Measurements from ENCODE around the gene SHB.

Gene SHB, protein sequence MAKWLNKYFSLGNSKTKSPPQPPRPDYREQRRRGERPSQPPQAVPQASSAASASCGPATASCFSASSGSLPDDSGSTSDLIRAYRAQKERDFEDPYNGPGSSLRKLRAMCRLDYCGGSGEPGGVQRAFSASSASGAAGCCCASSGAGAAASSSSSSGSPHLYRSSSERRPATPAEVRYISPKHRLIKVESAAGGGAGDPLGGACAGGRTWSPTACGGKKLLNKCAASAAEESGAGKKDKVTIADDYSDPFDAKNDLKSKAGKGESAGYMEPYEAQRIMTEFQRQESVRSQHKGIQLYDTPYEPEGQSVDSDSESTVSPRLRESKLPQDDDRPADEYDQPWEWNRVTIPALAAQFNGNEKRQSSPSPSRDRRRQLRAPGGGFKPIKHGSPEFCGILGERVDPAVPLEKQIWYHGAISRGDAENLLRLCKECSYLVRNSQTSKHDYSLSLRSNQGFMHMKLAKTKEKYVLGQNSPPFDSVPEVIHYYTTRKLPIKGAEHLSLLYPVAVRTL

DNA sequence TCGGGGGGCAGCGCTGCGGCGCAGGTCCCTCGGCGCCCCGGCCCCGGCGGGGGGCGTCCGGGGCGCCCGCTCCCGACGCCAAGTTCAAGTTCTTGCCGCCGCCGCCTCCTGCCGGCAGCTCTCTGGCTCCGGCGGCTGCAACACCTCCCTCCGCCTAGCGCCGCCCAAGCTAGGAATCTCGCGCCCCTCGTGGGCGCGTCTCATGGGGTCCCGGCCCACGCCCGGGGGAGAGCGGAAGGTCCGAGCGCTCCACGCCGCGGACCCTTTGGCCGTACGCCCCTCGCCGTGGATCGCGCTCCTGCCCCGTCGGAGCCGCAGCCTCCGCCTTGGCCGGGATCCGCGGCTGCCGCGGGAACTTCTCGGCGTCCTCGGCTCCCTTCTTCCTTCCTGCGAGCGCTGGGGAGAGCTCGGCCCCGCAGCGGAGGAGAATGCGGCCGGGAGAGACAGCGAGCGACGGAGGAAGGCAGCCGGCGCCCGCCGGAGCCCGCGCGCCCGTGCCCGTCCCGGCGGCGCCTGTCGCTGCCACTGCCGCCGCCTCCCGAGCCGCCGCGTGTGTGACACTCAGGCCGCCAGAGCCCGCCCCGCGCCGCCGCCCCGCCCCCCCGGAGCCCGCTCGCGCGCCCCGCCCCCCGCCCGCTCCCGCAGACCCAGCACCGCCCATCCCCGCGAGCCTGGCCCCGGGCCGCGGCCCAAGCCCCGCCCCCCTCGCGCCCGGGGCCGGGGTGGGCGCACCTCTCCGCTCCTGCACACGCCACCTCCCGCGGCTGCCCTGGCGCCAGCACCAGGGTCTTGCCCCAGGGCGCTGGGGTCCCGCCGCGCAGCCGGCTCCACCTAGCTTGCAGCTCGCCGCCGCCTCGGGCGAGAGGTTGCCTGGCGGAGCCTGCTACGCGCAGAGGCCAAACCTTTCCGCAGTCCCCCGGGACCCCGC, at the start of gene SHB:
TSS of gene SHB (minus strand) at position 527 of the 928 bp plus-strand sequence. CDS start 582 bp downstream, outside the sequence.
- DNase-seq: peak; percentile 92

DNA sequence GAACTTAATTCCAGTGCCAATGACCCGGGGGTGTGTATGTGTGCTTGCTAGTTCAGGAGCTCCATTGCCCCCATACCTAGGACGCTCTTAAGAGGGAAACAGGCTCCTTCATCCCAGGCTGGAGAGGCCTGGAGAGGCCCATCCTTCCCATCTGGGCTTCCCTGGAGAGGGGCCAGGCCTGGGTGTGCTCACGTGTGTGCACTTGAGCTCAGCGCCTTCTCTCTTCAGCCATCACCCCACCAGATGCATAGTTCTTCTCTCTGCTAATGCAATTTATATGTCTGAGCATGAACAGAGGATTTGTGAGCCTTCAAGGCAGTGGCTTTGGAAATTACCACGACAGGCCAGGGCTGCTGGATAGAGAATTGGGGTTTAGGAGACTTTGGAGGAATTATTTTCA, 48.6 kb upstream of the SHB start:
- DNase-seq: no peak

DNA sequence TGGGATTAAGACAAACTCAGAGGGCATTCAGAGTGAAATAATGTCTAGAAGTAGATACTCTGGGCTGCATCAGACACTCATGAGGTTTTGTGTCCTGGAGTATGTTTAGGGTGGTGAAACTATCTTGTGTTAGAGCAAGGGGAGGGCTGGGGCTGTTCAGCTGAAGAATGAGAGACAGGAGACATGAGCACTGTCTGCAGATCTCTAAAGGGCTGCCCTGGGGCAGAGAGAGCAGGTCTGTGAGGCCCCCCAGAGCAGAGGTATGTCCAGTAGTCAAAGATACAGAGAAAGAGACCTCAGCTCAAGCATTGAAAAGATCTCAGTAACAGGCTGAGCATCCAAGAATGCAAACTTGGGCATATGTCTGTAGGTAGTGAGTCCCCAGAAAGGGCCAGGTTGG, 45.9 kb upstream of the SHB start:
- no peak for DNase-seq

DNA sequence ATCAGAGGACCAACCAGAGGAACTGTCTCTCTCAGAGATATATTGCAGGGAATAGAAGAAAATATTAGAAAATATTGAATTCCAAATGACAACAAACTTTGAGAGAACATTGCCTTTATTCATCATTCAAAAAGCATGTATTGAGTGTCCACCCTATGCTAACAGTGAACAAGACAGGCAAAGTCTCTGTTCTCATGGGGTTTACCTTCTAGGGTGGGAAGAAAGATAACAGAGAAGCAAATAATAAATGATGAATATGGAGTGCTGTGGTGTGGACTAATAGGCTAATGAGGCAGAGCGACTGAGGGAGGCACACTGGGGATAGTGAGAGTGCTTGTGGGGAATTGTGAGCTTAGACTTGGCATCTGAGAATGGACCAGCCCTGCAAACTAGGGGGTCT, 43.4 kb upstream of the SHB start:
- no peak for DNase-seq

DNA sequence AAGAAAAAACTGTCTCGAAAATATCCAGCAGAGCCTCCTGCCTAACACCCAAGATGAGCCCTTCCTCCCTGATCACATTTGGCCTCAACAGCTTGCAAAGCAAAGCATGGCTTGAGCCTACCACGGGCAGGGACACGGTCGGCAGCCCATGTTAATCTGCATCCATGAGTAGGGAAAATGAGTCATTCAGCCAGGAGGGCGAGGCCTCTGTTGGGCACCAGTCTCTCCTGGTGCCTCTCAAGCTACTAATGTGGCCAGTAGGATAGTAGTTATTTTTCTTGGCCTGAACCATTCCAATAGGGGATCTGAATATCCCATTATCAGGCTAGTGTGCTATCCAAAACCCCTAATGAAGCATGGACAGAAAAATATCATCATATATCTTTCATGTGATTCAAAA, 43.0 kb upstream of the SHB start:
- no peak for DNase-seq

DNA sequence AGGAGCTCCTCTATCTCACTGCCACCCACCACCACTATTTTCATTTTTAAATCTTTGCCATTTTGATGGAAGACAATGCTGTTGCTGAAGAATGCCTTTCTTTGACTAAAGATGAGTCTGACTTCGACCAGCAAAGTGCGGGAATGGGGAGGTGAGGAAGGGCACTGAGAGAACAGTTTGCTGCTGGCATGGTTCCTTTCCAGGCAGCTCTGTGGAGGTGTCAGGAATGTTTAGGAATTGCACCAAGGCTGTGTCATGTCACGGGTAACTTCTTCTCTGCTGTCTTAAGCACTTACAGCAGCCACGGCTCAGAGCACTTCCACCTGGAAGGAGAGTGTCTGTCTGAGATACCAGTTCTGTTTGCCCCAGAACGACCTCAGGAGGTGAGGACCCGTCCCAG, 41.4 kb upstream of the SHB start:
- no peak for DNase-seq

DNA sequence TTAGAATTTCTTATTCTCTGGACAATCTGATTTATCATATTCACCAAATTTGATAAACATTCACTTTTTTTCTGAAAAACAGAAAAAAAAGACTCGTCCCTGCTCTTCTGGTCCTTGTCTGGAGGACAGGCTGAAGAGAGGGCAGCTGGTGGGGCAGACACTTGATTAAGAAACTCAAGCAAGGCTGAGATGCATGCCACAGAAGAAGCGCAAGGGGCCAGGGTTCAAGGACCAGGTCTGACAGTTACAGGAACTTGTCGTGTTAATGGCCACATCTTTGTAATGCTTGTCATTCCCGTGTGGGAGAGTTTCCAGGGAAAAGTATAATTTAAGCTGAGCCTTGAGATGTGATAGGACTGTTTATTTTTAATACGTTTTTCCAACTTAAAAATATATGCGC, 40.6 kb upstream of the SHB start:
- DNase-seq: no peak

DNA sequence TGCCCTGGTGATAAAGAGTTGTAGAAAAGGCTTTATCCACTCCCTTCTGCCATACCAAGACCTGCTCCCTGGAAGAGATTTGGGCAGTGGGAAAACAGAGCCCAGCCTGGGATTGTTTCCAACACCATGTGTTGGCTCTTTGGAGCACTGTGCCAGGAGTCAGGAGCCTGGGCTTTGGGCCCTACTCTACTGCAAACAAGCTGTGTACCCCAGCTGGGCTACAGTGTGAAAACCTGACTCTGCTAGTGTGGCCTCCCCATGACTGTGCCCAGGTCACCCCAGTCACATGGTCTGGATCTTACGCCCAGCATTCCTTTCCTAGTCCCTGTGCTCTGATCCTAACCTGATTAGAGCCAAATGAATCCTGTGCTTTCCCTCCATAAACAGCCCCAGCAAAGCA, 39.3 kb upstream of the SHB start:
- no peak for DNase-seq

DNA sequence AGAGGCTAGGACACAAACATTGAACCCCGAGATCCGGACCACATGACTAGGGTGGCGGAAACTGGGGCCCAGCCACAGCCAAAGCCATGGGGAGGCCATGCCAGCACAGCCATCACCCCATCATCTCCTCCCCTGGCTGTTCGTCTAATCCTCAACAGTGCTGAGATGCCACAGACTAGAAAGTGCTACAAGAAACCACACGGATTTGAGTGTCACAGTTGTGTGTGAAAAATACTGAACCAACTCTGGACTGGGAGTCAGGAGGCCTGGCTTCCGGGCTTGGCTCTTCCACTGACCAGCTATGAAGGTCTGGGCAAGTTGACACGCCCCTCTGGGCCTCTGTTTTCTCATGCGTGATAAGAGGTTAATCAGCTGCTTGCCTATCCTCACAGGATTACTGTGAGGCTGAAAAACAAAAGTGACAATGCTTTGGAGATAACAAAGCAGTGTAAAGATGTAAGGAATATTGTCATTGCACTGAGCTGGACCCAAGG, 38.8 kb upstream of the SHB start:
- DNase-seq: no peak

DNA sequence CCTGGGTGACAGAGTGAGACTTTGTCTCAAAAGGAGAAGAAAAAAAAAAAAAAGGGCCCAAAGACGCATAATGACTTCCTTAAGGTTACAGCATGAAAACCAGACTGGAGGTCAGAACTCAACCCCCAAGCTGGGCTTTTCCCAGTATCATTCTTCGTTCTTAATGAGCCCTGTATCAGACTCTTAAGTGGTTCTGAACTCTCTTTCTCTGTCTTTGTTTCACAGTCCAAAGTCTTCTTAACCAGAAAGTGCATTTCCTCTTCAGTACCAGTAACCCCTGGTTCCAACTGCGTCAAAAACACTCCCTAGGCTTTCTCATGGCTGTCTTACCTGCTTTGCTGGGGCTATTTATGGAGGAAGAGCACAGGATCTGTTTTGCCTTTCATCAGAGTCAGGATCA, 38.4 kb upstream of the SHB start:
- no peak for DNase-seq

DNA sequence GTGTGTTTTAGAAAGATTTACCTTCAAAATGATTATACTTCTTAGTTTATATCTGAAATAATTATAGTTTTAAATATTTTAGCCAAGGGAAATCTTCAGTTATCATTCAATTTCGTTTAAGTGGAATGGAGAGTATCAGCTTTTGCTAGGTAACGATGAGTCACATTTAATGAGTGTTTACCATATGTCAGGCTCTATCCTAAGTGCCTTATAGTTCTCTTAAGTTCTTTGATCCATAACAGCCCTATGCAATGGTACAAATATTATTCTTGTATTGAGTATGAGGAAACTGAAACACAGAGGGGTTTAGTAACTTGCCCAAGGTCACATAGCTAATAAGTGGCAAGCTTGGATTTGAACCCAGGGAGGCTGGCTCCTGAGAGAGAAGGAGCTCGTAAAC, 37.5 kb upstream of the SHB start:
- no peak for DNase-seq

DNA sequence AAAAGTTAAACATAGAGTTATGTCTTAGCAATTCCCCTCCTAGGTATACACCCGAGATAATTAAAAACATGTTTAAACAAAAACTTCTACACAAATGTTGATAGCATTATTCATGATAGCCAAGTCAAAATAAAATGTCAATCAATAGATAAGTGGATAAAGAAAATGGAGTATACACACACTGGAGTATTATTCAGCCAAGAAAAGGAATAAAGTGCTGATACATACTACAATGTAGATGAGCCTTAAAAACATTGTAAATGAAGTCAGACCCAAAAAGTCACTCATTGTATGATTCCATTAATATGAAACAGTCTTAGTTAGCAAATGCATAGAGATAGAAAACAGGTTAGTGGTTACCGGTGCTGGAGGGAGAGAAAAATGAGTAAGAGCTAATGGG, 34.3 kb upstream of the SHB start:
- DNase-seq: no peak

DNA sequence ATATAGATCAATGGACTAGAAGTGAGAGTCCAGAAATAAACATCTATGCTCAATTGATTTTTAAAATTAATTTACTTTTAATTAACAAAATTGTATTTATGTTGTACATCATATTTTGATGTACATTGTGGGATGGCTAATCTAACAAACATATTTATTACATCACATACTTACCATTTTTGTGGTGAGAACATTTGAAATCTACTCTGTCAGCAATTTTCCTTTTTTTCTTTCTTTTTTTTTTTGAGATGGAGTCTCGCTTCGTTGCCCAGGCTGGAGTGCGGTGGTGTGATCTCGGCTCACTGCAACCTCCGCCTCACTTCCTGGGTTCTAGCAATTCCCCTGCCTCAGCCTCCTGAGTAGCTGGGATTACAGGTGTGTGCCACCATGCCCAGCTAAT, 32.4 kb upstream of the SHB start:
- DNase-seq: no peak

DNA sequence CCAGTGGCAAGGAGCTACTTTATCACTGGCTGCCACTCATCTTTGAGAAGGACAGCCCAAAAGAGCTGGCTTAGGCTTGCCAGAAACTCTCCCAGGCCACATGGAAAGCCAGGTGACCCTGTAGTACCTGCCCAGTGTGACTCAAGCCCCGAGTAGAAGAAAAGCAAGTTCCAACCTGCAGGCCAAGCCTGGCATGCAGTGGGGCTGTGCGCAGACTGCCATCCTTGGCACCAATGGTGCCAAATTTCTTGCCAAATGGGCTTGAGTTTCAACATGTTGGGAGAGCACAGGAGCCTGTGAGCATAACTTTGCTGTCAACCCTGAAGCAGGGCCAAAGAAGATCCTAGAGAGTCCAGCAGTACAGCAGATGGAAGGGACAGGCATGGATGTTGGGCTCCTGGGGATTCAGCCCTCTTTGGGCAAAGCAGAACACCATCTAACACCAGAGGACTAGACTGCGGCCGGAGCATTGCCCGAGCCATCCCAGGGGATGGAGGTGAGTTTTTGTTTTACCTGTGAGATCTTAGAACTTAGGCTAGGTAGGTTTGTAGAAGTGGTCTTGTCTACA, 27.3 kb upstream of the SHB start:
- peak; percentile 39 for DNase-seq

DNA sequence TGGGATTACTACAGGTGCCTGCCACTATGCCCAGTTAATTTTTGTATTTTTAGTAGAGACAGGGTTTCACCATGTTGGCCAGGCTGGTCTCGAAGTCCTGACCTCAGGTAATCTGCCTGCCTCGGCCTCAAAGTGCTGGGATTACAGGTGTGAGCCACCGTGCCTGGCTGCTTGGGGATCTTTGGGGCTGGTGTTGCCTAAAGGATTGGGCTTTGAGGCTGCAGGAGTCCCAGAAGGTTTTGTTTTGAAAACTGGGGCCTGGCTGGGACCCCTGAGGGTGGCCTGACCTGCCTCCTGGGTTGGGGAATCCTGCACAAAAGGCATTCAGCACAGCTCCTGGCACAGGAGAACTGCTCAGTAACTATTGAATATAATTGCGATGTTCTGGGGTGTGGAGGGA, 25.1 kb upstream of the SHB start:
- DNase-seq: peak; percentile 27

DNA sequence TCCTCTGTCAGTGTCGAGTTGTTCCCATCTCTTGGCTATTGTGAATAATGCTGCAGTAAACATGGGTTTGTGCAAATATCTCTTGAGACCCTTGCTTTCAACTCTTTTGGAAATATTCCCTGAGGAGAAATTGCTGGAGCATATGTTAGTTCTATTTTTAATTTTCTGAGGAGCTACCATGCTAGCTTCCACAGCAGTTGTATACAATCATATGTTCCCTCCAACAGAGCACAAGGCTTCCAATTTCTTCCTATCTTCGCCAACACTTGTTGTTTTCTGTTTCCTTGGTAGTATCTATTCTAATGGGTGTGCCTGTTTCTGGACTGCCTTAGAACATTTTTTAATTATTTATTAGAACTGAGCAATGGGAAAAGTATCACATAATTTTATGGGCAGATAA, 23.6 kb upstream of the SHB start:
- no peak for DNase-seq

DNA sequence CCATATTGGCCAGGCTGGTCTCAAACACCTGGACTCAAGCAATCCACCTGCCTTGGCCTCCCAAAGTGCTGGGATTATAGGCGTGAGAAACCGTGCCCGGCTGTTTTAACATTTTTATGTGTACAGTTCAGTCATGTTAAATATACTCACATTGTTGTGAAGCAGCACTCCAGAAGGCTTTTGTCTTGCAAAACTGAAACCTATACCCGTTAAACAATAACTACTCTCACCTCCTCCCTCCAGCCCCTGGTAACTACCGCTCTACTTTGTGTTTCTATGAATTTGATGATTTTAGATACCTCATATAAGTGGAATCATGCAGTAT, 23.1 kb upstream of the SHB start:
- DNase-seq: peak; percentile 14

DNA sequence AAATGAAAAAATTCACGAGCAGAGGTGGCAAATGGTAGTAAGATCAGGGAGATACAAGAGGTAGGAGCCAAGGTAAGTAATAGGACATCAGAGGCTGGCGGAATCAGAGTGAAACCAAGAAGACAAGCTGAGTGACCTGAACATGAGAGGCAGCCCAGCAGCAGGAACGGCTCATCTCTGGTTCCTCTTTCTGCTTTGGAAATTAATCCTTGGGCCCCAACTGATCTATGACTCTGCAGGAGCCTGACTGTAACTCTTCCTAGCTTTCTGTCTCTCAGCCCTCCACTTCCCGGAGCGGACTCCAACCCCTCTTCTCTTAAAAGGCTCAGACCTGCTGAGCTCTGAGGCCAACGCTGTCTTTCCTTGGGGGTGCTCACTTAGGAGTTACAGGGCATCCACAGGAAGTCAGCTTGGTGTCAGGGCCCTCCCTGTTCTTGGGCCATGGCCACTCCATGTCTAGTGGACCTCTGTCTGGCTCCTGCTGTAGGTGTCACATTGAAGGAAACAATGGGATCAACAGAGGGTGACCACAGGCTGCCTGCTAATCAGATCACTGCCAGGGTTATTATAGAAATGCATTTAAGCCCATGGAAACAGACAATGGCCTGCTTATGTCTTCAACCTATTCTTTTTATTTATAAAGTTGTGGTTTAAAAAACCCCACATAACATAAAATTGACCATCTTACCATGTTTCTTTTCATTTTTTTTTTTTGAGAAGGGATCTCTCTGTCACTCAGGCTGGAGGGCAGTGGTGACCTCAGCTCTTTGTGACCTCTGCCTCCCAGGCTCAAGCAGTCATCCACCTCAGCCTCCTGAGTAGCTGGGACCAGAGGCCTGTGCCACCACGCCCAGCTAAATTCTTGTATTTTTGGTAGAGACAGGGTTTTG, 22.5 kb upstream of the SHB start:
- peak; percentile 19 for DNase-seq

DNA sequence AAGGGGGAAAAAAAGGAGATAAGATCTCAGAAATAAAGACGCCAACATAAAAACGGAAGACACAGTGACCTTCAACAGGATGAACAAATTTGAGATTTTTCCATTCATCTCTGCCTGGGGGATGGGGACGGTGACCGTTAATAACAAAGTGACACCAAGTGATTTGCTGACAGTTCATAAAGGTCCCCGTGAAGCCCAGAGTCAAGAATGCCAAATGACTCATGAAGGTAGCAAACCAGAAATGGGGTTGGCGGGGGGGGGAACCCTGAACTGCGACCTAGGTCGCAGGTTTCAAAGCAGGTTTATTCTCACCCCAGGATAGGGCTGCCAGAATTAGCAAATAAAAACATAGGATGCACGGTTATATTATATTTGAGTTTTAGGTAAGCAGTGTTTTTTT, 21.1 kb upstream of the SHB start:
- DNase-seq: peak; percentile 24

DNA sequence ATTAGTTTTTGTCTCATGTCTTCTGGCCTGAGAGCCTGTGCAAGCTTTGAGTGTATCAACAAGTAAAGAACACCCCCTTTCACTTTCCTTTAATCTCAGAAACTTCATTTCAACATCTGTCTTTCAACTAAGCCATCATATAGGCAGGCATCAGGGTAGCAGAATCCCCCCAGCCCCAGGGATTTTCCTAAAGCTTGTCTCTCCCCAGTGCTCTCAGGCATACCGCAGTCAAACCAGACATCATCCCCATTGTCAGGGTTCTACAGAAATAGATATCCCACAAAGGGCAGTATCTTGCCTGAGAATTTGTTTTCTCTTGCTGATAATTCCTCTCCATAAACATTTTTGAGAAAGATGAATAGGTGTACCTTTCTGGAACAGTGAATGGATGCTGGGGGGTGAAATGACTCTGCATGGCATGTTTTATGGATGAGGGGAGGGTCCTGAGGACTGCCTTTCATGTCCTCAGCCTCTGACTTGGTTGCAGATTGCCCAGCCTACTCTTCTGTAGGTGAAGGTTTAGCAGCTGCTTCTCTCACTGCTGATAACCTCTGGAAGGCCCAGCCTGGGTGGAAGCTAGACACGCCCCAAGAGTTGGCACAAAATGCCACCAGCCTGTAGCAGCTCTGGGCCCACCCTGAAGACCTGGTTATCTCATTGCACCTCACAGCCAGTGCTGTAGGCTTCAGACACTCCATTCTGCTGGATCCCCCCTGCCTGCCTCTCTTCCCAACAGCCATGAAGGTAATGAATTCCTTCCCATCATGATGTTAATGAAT, 20.5 kb upstream of the SHB start:
- peak; percentile 10 for DNase-seq

Data from activated effector memory CD4-positive, alpha-beta T cell treated with anti-CD3 and anti-CD28 coated beads, Interleukin-2, amount 50 U/mL, for 16 hours (primary cell).